ENCODE measurements around the gene ZNF718. TPM values are rescaled to one million over a fixed set of nuclear protein-coding genes. Genes with fewer than 3 reads are reported as not detected.
"Not testable (repeated sequence)": the region's sequence is repeated elsewhere in the genome, so short reads cannot be mapped to it uniquely, and the experiment has no call there.

The ZNF718 gene
- total and polyA plus RNA-seq, 8 donors = 0.58 to 18.2 (median 2.1) TPM

GRCh38 chr4:200936-201335, 76.6 kb downstream of the ZNF718 start:
- H3K4me3 ChIP-seq = no peak overlapping the region
- peaks cover 0 to 34% (median 13%) of the 10 kb centered on the region in 4 donors for H3K36me3 ChIP-seq
- no peak for DNase-seq
- no peaks in the 10 kb centered on the region for H3K27me3 ChIP-seq
- H3K27ac ChIP-seq = no peak overlapping the region
- intact Hi-C loops (cut with DNase I; ENCODE audit: low total_unique reads) = no loop called here
- no peak for TF ChIP-seq POLR2AphosphoS5 (IDR thresholded peaks at IDR 0.05)
- TF ChIP-seq EP300 (IDR thresholded peaks at IDR 0.05) = no peak
- TF ChIP-seq CTCF (IDR thresholded peaks at IDR 0.05) = no peak
- no peak for TF ChIP-seq POLR2A (IDR thresholded peaks at IDR 0.05)
- 92 to 95% (median 94%) methylated on average over 3 of the region's 3 CpGs for whole genome bisulfite sequencing, 5 donors
- H3K4me1 ChIP-seq = no peaks in the 10 kb centered on the region
- H3K9me3 ChIP-seq = peaks cover 0 to 97% (median 67%) of the 10 kb centered on the region in 4 donors

GRCh38 chr4:202822-203221, 78.5 kb downstream of the ZNF718 start:
- H3K4me1 ChIP-seq; H3K4me3 ChIP-seq; intact Hi-C loops (cut with DNase I; ENCODE audit: low total_unique reads); H3K27me3 ChIP-seq; H3K27ac ChIP-seq; DNase-seq: not testable (repeated sequence)
- Histone ChIP-seq H3K9me3 (peaks cover 0 to 92% (median 66%) of the 10 kb centered on the region in 4 donors), H3K36me3 (peaks cover 0 to 34% (median 13%) of the 10 kb centered on the region in 4 donors)

GRCh38 chr4:205097-205756, 80.9 kb downstream of the ZNF718 start:
- Histone ChIP-seq H3K4me1 (no peaks in the 10 kb centered on the region), H3K4me3 (no peak overlapping the region), H3K36me3 (peaks cover 0 to 34% (median 13%) of the 10 kb centered on the region in 4 donors), H3K9me3 (peaks cover 0 to 85% (median 62%) of the 10 kb centered on the region in 4 donors), H3K27me3 (no peaks in the 10 kb centered on the region), H3K27ac (no peak overlapping the region)
- DNase-seq = no peak
- intact Hi-C loops (cut with DNase I; ENCODE audit: low total_unique reads) = no loop called here
- WGBS, 5 donors = 87 to 98% (median 97%) methylated on average over 15 to 24 of the region's 24 CpGs
- no peak for TF ChIP-seq EP300 (IDR thresholded peaks at IDR 0.05)
- TF ChIP-seq CTCF (IDR thresholded peaks at IDR 0.05) = no peak
- TF ChIP-seq POLR2AphosphoS5 (IDR thresholded peaks at IDR 0.05) = no peak
- no peak for TF ChIP-seq POLR2A (IDR thresholded peaks at IDR 0.05)

- Histone ChIP-seq H3K27me3 (no peaks in the 10 kb centered on the region), H3K36me3 (peaks cover 0 to 34% (median 13%) of the 10 kb centered on the region in 4 donors), H3K4me1 (no peaks in the 10 kb centered on the region), H3K27ac (no peak overlapping the region), H3K4me3 (no peak overlapping the region), H3K9me3 (peaks cover 0 to 85% (median 61%) of the 10 kb centered on the region in 4 donors)
- WGBS, 5 donors = 88 to 98% (median 93%) methylated on average over 4 of the region's 4 CpGs
- intact Hi-C loops (cut with DNase I; ENCODE audit: low total_unique reads) = no loop called here
- no peak for DNase-seq
- no peak for TF ChIP-seq POLR2A (IDR thresholded peaks at IDR 0.05)
- TF ChIP-seq EP300 (IDR thresholded peaks at IDR 0.05) = no peak
- no peak for TF ChIP-seq POLR2AphosphoS5 (IDR thresholded peaks at IDR 0.05)
- no peak for TF ChIP-seq CTCF (IDR thresholded peaks at IDR 0.05)
Observed at GRCh38 chr4:206054-206453, 81.8 kb downstream of the ZNF718 start.

- peaks cover 0 to 16% (median 9%) of the 10 kb centered on the region in 4 donors for H3K36me3 ChIP-seq
- H3K4me3 ChIP-seq; intact Hi-C loops (cut with DNase I; ENCODE audit: low total_unique reads); H3K4me1 ChIP-seq; H3K27me3 ChIP-seq; H3K27ac ChIP-seq; DNase-seq: not testable (repeated sequence)
- H3K9me3 ChIP-seq = peaks cover 0 to 83% (median 53%) of the 10 kb centered on the region in 4 donors
- WGBS, 5 donors = 43 to 55% (median 45%) methylated on average over 3 of the region's 3 CpGs
Observed at GRCh38 chr4:208416-209096, 84.3 kb downstream of the ZNF718 start.
